Raji (cell line): ENCODE data around the gene PHLDA2.

ENCODE experiments used
- POLR2A ChIP-seq: IDR thresholded peaks from 2 replicates; pipeline ENCODE4 v1.6.1; 2011; ENCODE audit warnings: low read depth, low read length, control low read depth; ENCODE audit not compliant: insufficient read depth

PHLDA2 gene

GRCh38 chr11:2934021-2934550 lies 4.9 kb upstream of the PHLDA2 start:
- TF ChIP-seq POLR2A, result no peak

- no peak for TF ChIP-seq POLR2A
Measured at GRCh38 chr11:2933375-2934020, 4.3 kb upstream of the PHLDA2 start.

- no peak for TF ChIP-seq POLR2A
Measured at GRCh38 chr11:2932850-2933251, 3.6 kb upstream of the PHLDA2 start.

- no peak for TF ChIP-seq POLR2A
Measured at GRCh38 chr11:2931771-2932738, 2.8 kb upstream of the PHLDA2 start.

- TF ChIP-seq POLR2A, result no peak
Measured at GRCh38 chr11:2931420-2931746, 2.2 kb upstream of the PHLDA2 start.

GRCh38 chr11:2930704-2931419 lies 1.6 kb upstream of the PHLDA2 start:
- no peak for TF ChIP-seq POLR2A

- no peak for TF ChIP-seq POLR2A
Measured at GRCh38 chr11:2929950-2930703, 907 bp upstream of the PHLDA2 start.

- no peak for TF ChIP-seq POLR2A
Measured at GRCh38 chr11:2929531-2929949, 320 bp upstream of the PHLDA2 start.

- no peak for TF ChIP-seq POLR2A
Measured at GRCh38 chr11:2927851-2928604, 1.2 kb downstream of the PHLDA2 start.

- TF ChIP-seq POLR2A, result no peak
Measured at GRCh38 chr11:2927121-2927800, 2.0 kb downstream of the PHLDA2 start.

GRCh38 chr11:2926611-2927051 lies 2.6 kb downstream of the PHLDA2 start:
- TF ChIP-seq POLR2A, result no peak

- no peak for TF ChIP-seq POLR2A
Measured at GRCh38 chr11:2924821-2925675, 4.2 kb downstream of the PHLDA2 start.
